ENCODE results near the gene CDK5. TPM values are rescaled to one million over a fixed set of nuclear protein-coding genes. Genes with fewer than 3 reads are reported as not detected.

The CDK5 gene
- total and polyA plus RNA-seq, 9 of the 15 experiments (the other 6 are each of a cell fraction or from before 2014, with no cell fraction given), result 3.2 to 38.0 (median 27.5) TPM

DNA sequence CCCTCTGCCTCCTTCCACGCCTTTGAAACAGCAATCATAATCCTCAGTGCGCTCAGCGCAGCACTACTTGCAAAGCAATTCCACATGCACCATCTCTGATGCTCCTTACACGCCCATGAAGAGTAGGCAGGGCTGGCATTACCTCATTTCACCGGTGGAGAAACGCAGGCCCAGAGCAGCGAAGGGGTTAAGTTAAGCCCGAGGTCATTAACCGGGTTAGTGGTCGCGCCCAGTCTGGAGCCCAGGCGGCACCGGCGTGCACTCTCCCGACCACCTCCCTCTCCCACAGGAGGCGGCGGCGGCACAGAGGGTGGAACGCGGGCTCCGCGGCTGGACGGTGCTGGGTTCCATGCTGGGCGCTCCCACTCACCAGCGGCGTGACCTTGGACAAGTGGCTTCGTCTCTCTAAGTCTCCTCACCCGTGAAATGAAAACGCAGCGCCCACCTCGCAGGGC, 22.4 kb upstream of the CDK5 start:
- Histone ChIP-seq H3K4me1 (replicated peaks in 1 of 2; ENCODE audit: control insufficient read depth in 2 of 2, insufficient read depth in 2 of 2, low read length in 2 of 2) (peaks cover 43 to 88% of the 10 kb centered on the region in 2 experiments), H3K9me3 (replicated peaks; ENCODE audit: control insufficient read depth, insufficient read depth, low read depth, low read length) (no peaks in the 10 kb centered on the region), H3K27me3 (ENCODE audit: control insufficient read depth in 2 of 2, insufficient read depth in 2 of 2, low read length in 2 of 2) (no peaks in the 10 kb centered on the region), H3K4me2 (ENCODE audit: insufficient read depth, low read length) (peak overlapping the region; percentile 97), H3K9me1 (ENCODE audit: control insufficient read depth, insufficient read depth, low read length) (no peaks in the 10 kb centered on the region), H2AFZ (ENCODE audit: low read depth, low read length) (peak overlapping the region; percentile 78), H3K36me3 (ENCODE audit: control insufficient read depth, insufficient read depth, low read length) (peaks cover 56% of the 10 kb centered on the region), H3K27ac (ENCODE audit: extremely low read depth, low read depth, low read length) (peak overlapping the region; percentile 94), H4K20me1 (replicated peaks; ENCODE audit: control insufficient read depth, insufficient read depth, low read length) (peaks cover 5% of the 10 kb centered on the region), H3K9ac (ENCODE audit: insufficient read depth in 1 of 2, low read depth in 2 of 2, low read length in 2 of 2) (peak overlapping the region; percentile 94 to 97), H3K4me3 (peak overlapping the region; percentile 89), H3K79me2 (ENCODE audit: control insufficient read depth, insufficient read depth, low read length) (peaks cover 46% of the 10 kb centered on the region)
- ATAC-seq, result peak; percentile 4
- ChIA-PET POLR2A (interaction anchor here (0.6 to 3.5 kb wide), 17 partner anchors 8 to 757 kb away, joined by 3 to 24 read pairs (median 7); partner anchors contain the start of genes ABCB8, ACTR3C, LRRC61 and SLC4A2), CTCF (ENCODE audit: low intra/inter-chr PET ratio) (no interaction called here)
- DNase-seq (ENCODE audit: extremely low read depth in 1 of 4, low spot score in 3 of 4), result peak in 3 of 4 experiments; percentile 63 to 65 (median 64)
- peak; percentile 69 for FAIRE-seq
- 1% methylated on average over 31 of the region's 31 CpGs for WGBS (ENCODE audit: insufficient coverage, low coverage, missing lambda C conversion rate)
- intact Hi-C loops (cut with micrococcal nuclease), result loop anchor here (1.0 to 10.0 kb wide), 2 partner anchors 19 to 765 kb away; no protein-coding TSS in a partner anchor
- in situ Hi-C loops (cut with MboI), result no loop called here
- TSS peak; percentile 57 for BruUV-seq (replicated peaks)
- TF ChIP-seq, protein P1, sequence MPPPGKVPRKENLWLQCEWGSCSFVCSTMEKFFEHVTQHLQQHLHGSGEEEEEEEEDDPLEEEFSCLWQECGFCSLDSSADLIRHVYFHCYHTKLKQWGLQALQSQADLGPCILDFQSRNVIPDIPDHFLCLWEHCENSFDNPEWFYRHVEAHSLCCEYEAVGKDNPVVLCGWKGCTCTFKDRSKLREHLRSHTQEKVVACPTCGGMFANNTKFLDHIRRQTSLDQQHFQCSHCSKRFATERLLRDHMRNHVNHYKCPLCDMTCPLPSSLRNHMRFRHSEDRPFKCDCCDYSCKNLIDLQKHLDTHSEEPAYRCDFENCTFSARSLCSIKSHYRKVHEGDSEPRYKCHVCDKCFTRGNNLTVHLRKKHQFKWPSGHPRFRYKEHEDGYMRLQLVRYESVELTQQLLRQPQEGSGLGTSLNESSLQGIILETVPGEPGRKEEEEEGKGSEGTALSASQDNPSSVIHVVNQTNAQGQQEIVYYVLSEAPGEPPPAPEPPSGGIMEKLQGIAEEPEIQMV (tag; conservative IDR thresholded peaks at IDR 0.05; ENCODE audit: low read depth), result no peak
- no peak for TF ChIP-seq RBM14 (IDR thresholded peaks at IDR 0.05; ENCODE audit: borderline replicate concordance, insufficient read depth, low read depth, low read length)
- 0 out of 2 replicates have a peak, but pooled peaks have one; percentile 13 for TF ChIP-seq BCOR (IDR thresholded peaks at IDR 0.05)
- no peak for TF ChIP-seq NFIX (CRISPR knock-in tag; IDR thresholded peaks at IDR 0.05; ENCODE audit: low read depth)
- no peak for TF ChIP-seq RNF2 (IDR thresholded peaks at IDR 0.05)
- no peak for TF ChIP-seq ZNF408 (CRISPR knock-in tag; IDR thresholded peaks at IDR 0.05; ENCODE audit: low read depth)
- TF ChIP-seq, protein P2, sequence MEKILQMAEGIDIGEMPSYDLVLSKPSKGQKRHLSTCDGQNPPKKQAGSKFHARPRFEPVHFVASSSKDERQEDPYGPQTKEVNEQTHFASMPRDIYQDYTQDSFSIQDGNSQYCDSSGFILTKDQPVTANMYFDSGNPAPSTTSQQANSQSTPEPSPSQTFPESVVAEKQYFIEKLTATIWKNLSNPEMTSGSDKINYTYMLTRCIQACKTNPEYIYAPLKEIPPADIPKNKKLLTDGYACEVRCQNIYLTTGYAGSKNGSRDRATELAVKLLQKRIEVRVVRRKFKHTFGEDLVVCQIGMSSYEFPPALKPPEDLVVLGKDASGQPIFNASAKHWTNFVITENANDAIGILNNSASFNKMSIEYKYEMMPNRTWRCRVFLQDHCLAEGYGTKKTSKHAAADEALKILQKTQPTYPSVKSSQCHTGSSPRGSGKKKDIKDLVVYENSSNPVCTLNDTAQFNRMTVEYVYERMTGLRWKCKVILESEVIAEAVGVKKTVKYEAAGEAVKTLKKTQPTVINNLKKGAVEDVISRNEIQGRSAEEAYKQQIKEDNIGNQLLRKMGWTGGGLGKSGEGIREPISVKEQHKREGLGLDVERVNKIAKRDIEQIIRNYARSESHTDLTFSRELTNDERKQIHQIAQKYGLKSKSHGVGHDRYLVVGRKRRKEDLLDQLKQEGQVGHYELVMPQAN (IDR thresholded peaks at IDR 0.05; ENCODE audit: borderline replicate concordance), result peak; percentile 83
- TF ChIP-seq POLR2A (conservative IDR thresholded peaks at IDR 0.05), result no peak
- TF ChIP-seq, protein P3, sequence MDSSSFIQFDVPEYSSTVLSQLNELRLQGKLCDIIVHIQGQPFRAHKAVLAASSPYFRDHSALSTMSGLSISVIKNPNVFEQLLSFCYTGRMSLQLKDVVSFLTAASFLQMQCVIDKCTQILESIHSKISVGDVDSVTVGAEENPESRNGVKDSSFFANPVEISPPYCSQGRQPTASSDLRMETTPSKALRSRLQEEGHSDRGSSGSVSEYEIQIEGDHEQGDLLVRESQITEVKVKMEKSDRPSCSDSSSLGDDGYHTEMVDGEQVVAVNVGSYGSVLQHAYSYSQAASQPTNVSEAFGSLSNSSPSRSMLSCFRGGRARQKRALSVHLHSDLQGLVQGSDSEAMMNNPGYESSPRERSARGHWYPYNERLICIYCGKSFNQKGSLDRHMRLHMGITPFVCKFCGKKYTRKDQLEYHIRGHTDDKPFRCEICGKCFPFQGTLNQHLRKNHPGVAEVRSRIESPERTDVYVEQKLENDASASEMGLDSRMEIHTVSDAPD (CRISPR knock-in tag; IDR thresholded peaks at IDR 0.05), result no peak
- no peak; the same call in 1 of the 2 replicates for TF ChIP-seq DPF2 (IDR thresholded peaks at IDR 0.05)
- no peak for TF ChIP-seq JUN (IDR thresholded peaks at IDR 0.05; ENCODE audit: borderline replicate concordance, low read depth, low read length)
- peak; percentile 83 for TF ChIP-seq JUN (CRISPR knock-in tag; IDR thresholded peaks at IDR 0.05; ENCODE audit: borderline replicate concordance)
- 0 out of 2 replicates have a peak, but pooled peaks have one; percentile 7 for TF ChIP-seq DMBX1 (CRISPR knock-in tag; IDR thresholded peaks at IDR 0.05; ENCODE audit: borderline replicate concordance)
- peak; percentile 8; the same call in 1 of the 2 replicates for TF ChIP-seq ATF7 (IDR thresholded peaks at IDR 0.05)
- no peak for TF ChIP-seq ZNF274 (IDR thresholded peaks at IDR 0.05; ENCODE audit: borderline replicate concordance, low read depth, low read length)
- TF ChIP-seq LEF1 (IDR thresholded peaks at IDR 0.05), result 0 out of 2 replicates have a peak, but pooled peaks have one; percentile 27
- no peak for TF ChIP-seq NCOA2 (IDR thresholded peaks at IDR 0.05; ENCODE audit: partially characterized antibody in 2 of 2)
- no peak for TF ChIP-seq ZNF23 (CRISPR knock-in tag; IDR thresholded peaks at IDR 0.05)
- TF ChIP-seq PHTF2 (CRISPR knock-in tag; IDR thresholded peaks at IDR 0.05), result no peak
- TF ChIP-seq HDAC3 (IDR thresholded peaks at IDR 0.05; ENCODE audit: borderline replicate concordance, partially characterized antibody), result no peak

All from K562 (cell line).